Liver (tissue), 9 donors: Measurements from ENCODE around the gene ARPIN. TPM values are rescaled to one million over a fixed set of nuclear protein-coding genes. Genes with fewer than 3 reads are reported as not detected.

Experiments
- DNase-seq: peaks from one replicate; pipeline ENCODE4 v3.0.0-alpha.2; 2017; ENCODE audit warnings: low spot score
- H3K27ac ChIP-seq, 2 donors: one replicate each; pipeline ENCODE4 v1.7.0; 2013; ENCODE audit warnings: inconsistent platforms in 2 of 2, low read length in 2 of 2, control low read depth in 1 of 2, low read depth in 1 of 2, mild to moderate bottlenecking in 1 of 2
- H3K27me3 ChIP-seq, 4 donors: one replicate each; pipeline versions ENCODE4 v1.6.1 to v1.7.0; 2013; ENCODE audit warnings: low read length in 3 of 4, inconsistent platforms in 1 of 4, mild to moderate bottlenecking in 1 of 4, moderate library complexity in 1 of 4; ENCODE audit not compliant: control insufficient read depth in 4 of 4, insufficient read depth in 4 of 4
- H3K36me3 ChIP-seq, 4 donors: one replicate each; pipeline versions ENCODE4 v1.6.1 to v1.7.0; 2013; ENCODE audit warnings: low read length in 3 of 4, mild to moderate bottlenecking in 3 of 4, low read depth in 1 of 4, moderate library complexity in 1 of 4; ENCODE audit not compliant: control insufficient read depth in 4 of 4, insufficient read depth in 3 of 4
- H3K4me1 ChIP-seq, 4 donors: one replicate each; pipeline versions ENCODE4 v1.6.1 to v1.7.0; 2013; ENCODE audit warnings: low read length in 3 of 4, mild to moderate bottlenecking in 3 of 4, moderate library complexity in 1 of 4; ENCODE audit not compliant: control insufficient read depth in 4 of 4, insufficient read depth in 4 of 4
- H3K4me3 ChIP-seq, 3 donors: one replicate each; pipeline versions ENCODE4 v1.6.1 to v1.7.0; 2013; ENCODE audit warnings: low read length in 3 of 3, control low read depth in 1 of 3, low read depth in 1 of 3, mild to moderate bottlenecking in 1 of 3
- H3K9ac ChIP-seq, 2 donors: one replicate each; pipeline ENCODE4 v1.7.0; 2013; ENCODE audit warnings: low read length in 2 of 2, mild to moderate bottlenecking in 2 of 2, moderate library complexity in 2 of 2, control low read depth in 1 of 2, low read depth in 1 of 2
- H3K9me3 ChIP-seq, 4 donors: one replicate each; pipeline versions ENCODE4 v1.6.1 to v1.7.0; 2013; ENCODE audit warnings: low read length in 3 of 4; ENCODE audit not compliant: control insufficient read depth in 4 of 4
- EGR1 ChIP-seq, 2 donors: IDR thresholded peaks; 2 replicates each; pipeline ENCODE4 v1.6.1; 2016 to 2018; ENCODE audit warnings: antibody characterized with exemption in 2 of 2, low read depth in 2 of 2
- FOXA1 ChIP-seq: IDR thresholded peaks from 2 replicates; pipeline ENCODE4 v1.6.1; 2016; ENCODE audit warnings: antibody characterized with exemption
- FOXA2 ChIP-seq: IDR thresholded peaks from 2 replicates; pipeline ENCODE4 v1.6.1; 2016; ENCODE audit warnings: antibody characterized with exemption
- GABPA ChIP-seq, 2 donors: IDR thresholded peaks in 1 of 2; conservative IDR thresholded peaks in 1 of 2; 2 replicates each; pipeline ENCODE4 v1.6.1; 2016; ENCODE audit warnings: antibody characterized with exemption in 2 of 2, mild to moderate bottlenecking in 1 of 2, moderate library complexity in 1 of 2
- HNF4A ChIP-seq, 2 donors: conservative IDR thresholded peaks; 2 replicates each; pipeline ENCODE4 v1.6.1; 2016; ENCODE audit warnings: antibody characterized with exemption in 2 of 2, mild to moderate bottlenecking in 2 of 2
- HNF4G ChIP-seq: IDR thresholded peaks from 2 replicates; pipeline ENCODE4 v1.6.1; 2016; ENCODE audit warnings: antibody characterized with exemption
- JUND ChIP-seq, 2 donors: IDR thresholded peaks; 2 replicates each; pipeline ENCODE4 v1.6.1; 2016; ENCODE audit warnings: antibody characterized with exemption in 2 of 2
- NR2F2 ChIP-seq: IDR thresholded peaks from 2 replicates; pipeline ENCODE4 v1.6.1; 2016; ENCODE audit warnings: antibody characterized with exemption
- RAD21 ChIP-seq, 2 donors: IDR thresholded peaks; 2 replicates each; pipeline ENCODE4 v1.6.1; 2016; ENCODE audit warnings: antibody characterized with exemption in 2 of 2, mild to moderate bottlenecking in 2 of 2
- RXRA ChIP-seq, 2 donors: IDR thresholded peaks; 2 replicates each; pipeline ENCODE4 v1.6.1; 2017 to 2018; ENCODE audit warnings: antibody characterized with exemption in 2 of 2, mild to moderate bottlenecking in 1 of 2
- SP1 ChIP-seq: IDR thresholded peaks from 2 replicates; pipeline ENCODE4 v1.6.1; 2018; ENCODE audit warnings: antibody characterized with exemption, mild to moderate bottlenecking
- TAF1 ChIP-seq: conservative IDR thresholded peaks from 2 replicates; pipeline ENCODE4 v1.6.1; 2016; ENCODE audit warnings: antibody characterized with exemption, mild to moderate bottlenecking
- YY1 ChIP-seq: IDR thresholded peaks from 2 replicates; pipeline ENCODE4 v1.6.1; 2016; ENCODE audit warnings: antibody characterized with exemption, mild to moderate bottlenecking
- WGBS: extraction: QIAGEN DNeasy Blood & Tissue Kit; methylation state at CpG from one replicate; pipeline ENCODE4 v1.1.7; 2013; 5-methylcytosine and 5-hydroxymethylcytosine counted together
- polyA plus RNA-seq, 2 donors: library from polyadenylated mRNA; stranded (reverse) in 1 of 2; unstranded in 1 of 2; fragments of 200-250 nt in 1 of 2; fragments of >200 nt in 1 of 2; fragmentation: Nextera tagmentation in 1 of 2; extraction: Ambion mirVana in 1 of 2; gene quantifications; one replicate each; pipeline versions ENCODE4 v1.2.1 to v1.2.3, GENCODE V29; 2013 to 2015
- total RNA-seq, 2 donors: library from RNA; depleted of rRNA; stranded (reverse); fragments of >200 nt; gene quantifications; one replicate each; pipeline ENCODE4 v1.2.3, GENCODE V29; 2014
- TF ChIP-seq, protein P1 (sequence below): IDR thresholded peaks from 2 replicates; pipeline ENCODE4 v1.6.1; 2016; ENCODE audit warnings: antibody characterized with exemption
- TF ChIP-seq, protein P2 (sequence below): IDR thresholded peaks from 2 replicates; pipeline ENCODE4 v1.6.1; 2016; ENCODE audit warnings: antibody characterized with exemption
- TF ChIP-seq, protein P3 (sequence below): IDR thresholded peaks from 2 replicates; pipeline ENCODE4 v1.6.1; 2016; ENCODE audit warnings: antibody characterized with exemption
- TF ChIP-seq, protein P4 (sequence below): IDR thresholded peaks from 2 replicates; pipeline ENCODE4 v1.6.1; 2016; ENCODE audit warnings: antibody characterized with exemption, mild to moderate bottlenecking
- TF ChIP-seq, protein P5 (sequence below): fragments of 150-350 bp; IDR thresholded peaks from 2 replicates; pipeline ENCODE4 v1.5.1; 2017; ENCODE audit warnings: improper control_type of control experiment, low read depth, low read length; ENCODE audit not compliant: missing input control
- donor health status: healthy.
- donor health status: healthy.
- donor health status: healthy.
- donor health status: healthy.
- donor health status: healthy.

Gene ARPIN
- total and polyA plus RNA-seq, 4 donors: 1.6 to 7.2 (median 3.5) TPM

DNA sequence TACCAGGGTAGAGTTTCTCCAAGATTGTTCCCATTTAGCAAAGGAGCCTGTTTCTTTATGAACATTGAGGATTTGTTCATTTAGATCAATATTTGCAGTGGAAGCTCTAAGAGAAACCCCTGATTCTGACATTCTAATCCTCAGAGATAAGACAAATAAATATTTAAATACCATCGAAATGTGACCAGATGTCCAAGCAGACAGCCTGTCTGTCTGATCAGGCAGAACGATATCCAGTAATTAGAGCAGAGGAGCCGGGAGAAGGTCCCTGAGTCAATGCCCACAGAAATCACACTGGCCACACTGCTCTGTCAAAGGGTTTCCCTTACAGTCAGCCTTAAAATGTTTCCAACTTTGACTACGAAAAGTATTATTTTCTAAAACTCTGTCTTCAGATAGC is 15.7 kb upstream of the ARPIN start:
- TF ChIP-seq RAD21 (IDR thresholded peaks at IDR 0.05) (no peak), EGR1 (IDR thresholded peaks at IDR 0.05; ENCODE audit: low read depth in 2 of 2) (no peak), SP1 (no peak), HNF4G (no peak), NR2F2 (no peak), YY1 (no peak), TAF1 (no peak), FOXA1 (no peak), FOXA2 (no peak), HNF4A (conservative IDR thresholded peaks at IDR 0.05) (no peak), RXRA (IDR thresholded peaks at IDR 0.05) (no peak)
- TF ChIP-seq, protein P1, sequence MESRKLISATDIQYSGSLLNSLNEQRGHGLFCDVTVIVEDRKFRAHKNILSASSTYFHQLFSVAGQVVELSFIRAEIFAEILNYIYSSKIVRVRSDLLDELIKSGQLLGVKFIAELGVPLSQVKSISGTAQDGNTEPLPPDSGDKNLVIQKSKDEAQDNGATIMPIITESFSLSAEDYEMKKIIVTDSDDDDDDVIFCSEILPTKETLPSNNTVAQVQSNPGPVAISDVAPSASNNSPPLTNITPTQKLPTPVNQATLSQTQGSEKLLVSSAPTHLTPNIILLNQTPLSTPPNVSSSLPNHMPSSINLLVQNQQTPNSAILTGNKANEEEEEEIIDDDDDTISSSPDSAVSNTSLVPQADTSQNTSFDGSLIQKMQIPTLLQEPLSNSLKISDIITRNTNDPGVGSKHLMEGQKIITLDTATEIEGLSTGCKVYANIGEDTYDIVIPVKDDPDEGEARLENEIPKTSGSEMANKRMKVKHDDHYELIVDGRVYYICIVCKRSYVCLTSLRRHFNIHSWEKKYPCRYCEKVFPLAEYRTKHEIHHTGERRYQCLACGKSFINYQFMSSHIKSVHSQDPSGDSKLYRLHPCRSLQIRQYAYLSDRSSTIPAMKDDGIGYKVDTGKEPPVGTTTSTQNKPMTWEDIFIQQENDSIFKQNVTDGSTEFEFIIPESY: no peak
- TF ChIP-seq, protein P2, sequence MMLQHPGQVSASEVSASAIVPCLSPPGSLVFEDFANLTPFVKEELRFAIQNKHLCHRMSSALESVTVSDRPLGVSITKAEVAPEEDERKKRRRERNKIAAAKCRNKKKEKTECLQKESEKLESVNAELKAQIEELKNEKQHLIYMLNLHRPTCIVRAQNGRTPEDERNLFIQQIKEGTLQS: no peak
- TF ChIP-seq, protein P3, sequence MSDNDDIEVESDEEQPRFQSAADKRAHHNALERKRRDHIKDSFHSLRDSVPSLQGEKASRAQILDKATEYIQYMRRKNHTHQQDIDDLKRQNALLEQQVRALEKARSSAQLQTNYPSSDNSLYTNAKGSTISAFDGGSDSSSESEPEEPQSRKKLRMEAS: no peak
- Histone ChIP-seq H3K36me3 (no peaks in the 10 kb centered on the region), H3K4me1 (peaks cover 0 to 13% (median 3%) of the 10 kb centered on the region in 4 donors), H3K4me3 (no peak overlapping the region), H3K9me3 (no peaks in the 10 kb centered on the region), H3K27me3 (no peaks in the 10 kb centered on the region), H3K27ac (no peak overlapping the region), H3K9ac (no peak overlapping the region)
- DNase-seq: no peak
- 39% methylated on average over 4 of the region's 4 CpGs for WGBS

DNA sequence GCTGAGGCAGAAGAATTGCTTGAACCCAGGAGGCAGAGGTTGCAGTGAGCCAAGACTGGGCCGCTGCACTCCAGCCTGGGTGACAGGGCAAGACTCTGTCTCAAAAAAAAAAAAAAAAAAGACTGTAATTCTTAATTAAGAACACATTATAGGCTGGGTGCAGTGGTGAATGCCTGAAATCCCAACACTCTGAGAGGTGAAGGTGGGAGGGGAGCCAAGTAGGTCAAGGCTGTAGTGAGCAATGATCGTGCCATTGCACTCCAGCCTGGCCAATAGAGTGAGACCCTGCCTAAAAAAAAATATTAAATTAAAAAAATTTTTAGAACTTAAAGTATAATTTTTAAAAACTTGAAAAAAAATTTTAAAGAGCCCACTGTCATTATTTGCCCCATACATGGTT is 13.4 kb upstream of the ARPIN start:
- no peak overlapping the region for H3K4me3 ChIP-seq
- no peak overlapping the region for H3K27ac ChIP-seq
- no peaks in the 10 kb centered on the region for H3K9me3 ChIP-seq
- 65% methylated on average over 2 of the region's 2 CpGs for WGBS
- no peaks in the 10 kb centered on the region for H3K36me3 ChIP-seq
- H3K27me3 ChIP-seq: no peaks in the 10 kb centered on the region
- peaks cover 0 to 13% (median 3%) of the 10 kb centered on the region in 4 donors for H3K4me1 ChIP-seq
- no peak for DNase-seq
- TF ChIP-seq JUND (IDR thresholded peaks at IDR 0.05): no peak
- TF ChIP-seq RXRA (IDR thresholded peaks at IDR 0.05): peak; percentile 10 to 28
- no peak overlapping the region for H3K9ac ChIP-seq

DNA sequence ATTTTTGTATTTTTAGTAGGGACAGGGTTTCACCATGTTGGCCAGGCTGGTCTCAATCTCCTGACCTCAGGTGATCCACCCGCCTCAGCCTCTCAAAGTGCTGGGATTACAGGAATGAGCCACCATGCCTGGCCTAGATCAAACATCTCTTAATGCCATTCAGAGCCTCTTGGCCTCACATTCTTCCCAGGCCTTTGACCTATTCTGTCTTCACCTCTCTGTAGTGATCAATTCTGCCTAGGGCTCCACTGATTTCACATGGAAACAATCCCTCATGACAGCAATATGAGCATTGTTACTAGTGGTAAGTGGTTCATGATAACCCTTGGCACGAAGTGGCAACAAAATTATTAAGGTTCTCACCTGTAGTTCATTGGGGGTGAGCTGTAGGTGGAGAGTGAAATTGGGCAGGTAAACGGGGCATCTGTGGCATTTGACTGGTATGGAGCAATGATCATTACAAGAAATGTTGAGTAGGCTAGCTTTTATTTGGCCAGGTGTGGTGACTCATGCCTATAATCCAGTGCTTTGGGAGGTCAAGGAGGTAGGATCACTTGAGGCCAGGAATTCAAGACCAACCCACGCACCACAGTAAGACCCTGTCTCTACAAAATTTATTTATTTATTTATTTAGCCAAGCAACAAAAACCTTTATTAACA is 4.8 kb upstream of the ARPIN start:
- DNase-seq: no peak
- no peak overlapping the region for H3K4me3 ChIP-seq
- H3K9me3 ChIP-seq: no peaks in the 10 kb centered on the region
- no peak for TF ChIP-seq HNF4A (conservative IDR thresholded peaks at IDR 0.05)
- no peak for TF ChIP-seq TAF1
- TF ChIP-seq, protein P4, sequence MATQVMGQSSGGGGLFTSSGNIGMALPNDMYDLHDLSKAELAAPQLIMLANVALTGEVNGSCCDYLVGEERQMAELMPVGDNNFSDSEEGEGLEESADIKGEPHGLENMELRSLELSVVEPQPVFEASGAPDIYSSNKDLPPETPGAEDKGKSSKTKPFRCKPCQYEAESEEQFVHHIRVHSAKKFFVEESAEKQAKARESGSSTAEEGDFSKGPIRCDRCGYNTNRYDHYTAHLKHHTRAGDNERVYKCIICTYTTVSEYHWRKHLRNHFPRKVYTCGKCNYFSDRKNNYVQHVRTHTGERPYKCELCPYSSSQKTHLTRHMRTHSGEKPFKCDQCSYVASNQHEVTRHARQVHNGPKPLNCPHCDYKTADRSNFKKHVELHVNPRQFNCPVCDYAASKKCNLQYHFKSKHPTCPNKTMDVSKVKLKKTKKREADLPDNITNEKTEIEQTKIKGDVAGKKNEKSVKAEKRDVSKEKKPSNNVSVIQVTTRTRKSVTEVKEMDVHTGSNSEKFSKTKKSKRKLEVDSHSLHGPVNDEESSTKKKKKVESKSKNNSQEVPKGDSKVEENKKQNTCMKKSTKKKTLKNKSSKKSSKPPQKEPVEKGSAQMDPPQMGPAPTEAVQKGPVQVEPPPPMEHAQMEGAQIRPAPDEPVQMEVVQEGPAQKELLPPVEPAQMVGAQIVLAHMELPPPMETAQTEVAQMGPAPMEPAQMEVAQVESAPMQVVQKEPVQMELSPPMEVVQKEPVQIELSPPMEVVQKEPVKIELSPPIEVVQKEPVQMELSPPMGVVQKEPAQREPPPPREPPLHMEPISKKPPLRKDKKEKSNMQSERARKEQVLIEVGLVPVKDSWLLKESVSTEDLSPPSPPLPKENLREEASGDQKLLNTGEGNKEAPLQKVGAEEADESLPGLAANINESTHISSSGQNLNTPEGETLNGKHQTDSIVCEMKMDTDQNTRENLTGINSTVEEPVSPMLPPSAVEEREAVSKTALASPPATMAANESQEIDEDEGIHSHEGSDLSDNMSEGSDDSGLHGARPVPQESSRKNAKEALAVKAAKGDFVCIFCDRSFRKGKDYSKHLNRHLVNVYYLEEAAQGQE: no peak
- no peak for TF ChIP-seq GABPA (IDR thresholded peaks at IDR 0.05 in 1 of 2, conservative IDR thresholded peaks at IDR 0.05 in 1 of 2)
- TF ChIP-seq, protein P3: no peak
- TF ChIP-seq, protein P2: no peak
- no peak for TF ChIP-seq RXRA (IDR thresholded peaks at IDR 0.05)
- TF ChIP-seq NR2F2: no peak
- no peak for TF ChIP-seq HNF4G
- TF ChIP-seq, protein P5, sequence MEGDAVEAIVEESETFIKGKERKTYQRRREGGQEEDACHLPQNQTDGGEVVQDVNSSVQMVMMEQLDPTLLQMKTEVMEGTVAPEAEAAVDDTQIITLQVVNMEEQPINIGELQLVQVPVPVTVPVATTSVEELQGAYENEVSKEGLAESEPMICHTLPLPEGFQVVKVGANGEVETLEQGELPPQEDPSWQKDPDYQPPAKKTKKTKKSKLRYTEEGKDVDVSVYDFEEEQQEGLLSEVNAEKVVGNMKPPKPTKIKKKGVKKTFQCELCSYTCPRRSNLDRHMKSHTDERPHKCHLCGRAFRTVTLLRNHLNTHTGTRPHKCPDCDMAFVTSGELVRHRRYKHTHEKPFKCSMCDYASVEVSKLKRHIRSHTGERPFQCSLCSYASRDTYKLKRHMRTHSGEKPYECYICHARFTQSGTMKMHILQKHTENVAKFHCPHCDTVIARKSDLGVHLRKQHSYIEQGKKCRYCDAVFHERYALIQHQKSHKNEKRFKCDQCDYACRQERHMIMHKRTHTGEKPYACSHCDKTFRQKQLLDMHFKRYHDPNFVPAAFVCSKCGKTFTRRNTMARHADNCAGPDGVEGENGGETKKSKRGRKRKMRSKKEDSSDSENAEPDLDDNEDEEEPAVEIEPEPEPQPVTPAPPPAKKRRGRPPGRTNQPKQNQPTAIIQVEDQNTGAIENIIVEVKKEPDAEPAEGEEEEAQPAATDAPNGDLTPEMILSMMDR: no peak
- no peak for TF ChIP-seq EGR1 (IDR thresholded peaks at IDR 0.05; ENCODE audit: low read depth in 2 of 2)
- TF ChIP-seq SP1: no peak
- no peak for TF ChIP-seq RAD21 (IDR thresholded peaks at IDR 0.05)
- H3K4me1 ChIP-seq: peaks cover 0 to 4% (median 0%) of the 10 kb centered on the region in 4 donors
- H3K27me3 ChIP-seq: no peaks in the 10 kb centered on the region
- no peak overlapping the region for H3K27ac ChIP-seq
- H3K9ac ChIP-seq: no peak overlapping the region
- WGBS: 85% methylated on average over 4 of the region's 4 CpGs
- H3K36me3 ChIP-seq: no peaks in the 10 kb centered on the region
